HEK293 (cell line): ENCODE data around the gene NECAB3.
A peak's percentile ranks its signal among the peaks of the same experiment; 100 is the strongest.

Experiments used
- BCL11B ChIP-seq: fragments of 450-650 bp; formaldehyde crosslinking; IDR thresholded peaks from 2 replicates; pipeline ENCODE4 v1.5.1; 2016; ENCODE audit warnings: low read depth, missing biosample characterization, missing genetic modification characterization
- HIC1 ChIP-seq: fragments of 450-650 bp; formaldehyde crosslinking; IDR thresholded peaks from 2 replicates; pipeline ENCODE4 v1.5.1; 2016; ENCODE audit warnings: missing biosample characterization, missing genetic modification characterization
- HOXC10 ChIP-seq: sonication (generic); formaldehyde crosslinking; IDR thresholded peaks from 2 replicates; pipeline ENCODE4 v1.8.1; 2023; ENCODE audit warnings: mild to moderate bottlenecking, missing genetic modification reagents
- KLF17 ChIP-seq: fragments of 450-650 bp; formaldehyde crosslinking; IDR thresholded peaks from 2 replicates; pipeline ENCODE4 v1.5.1; 2016; ENCODE audit warnings: missing biosample characterization, missing genetic modification characterization
- KLF8 ChIP-seq: fragments of 450-650 bp; formaldehyde crosslinking; IDR thresholded peaks from 2 replicates; pipeline ENCODE4 v1.5.1; 2016; ENCODE audit warnings: missing biosample characterization, missing genetic modification characterization
- MYNN ChIP-seq: fragments of 450-650 bp; formaldehyde crosslinking; IDR thresholded peaks from 2 replicates; pipeline ENCODE4 v1.5.1; 2016; ENCODE audit warnings: missing biosample characterization, missing genetic modification characterization, borderline replicate concordance
- OVOL3 ChIP-seq: fragments of 450-650 bp; formaldehyde crosslinking; IDR thresholded peaks from 2 replicates; pipeline ENCODE4 v1.5.1; 2016; ENCODE audit warnings: missing biosample characterization, missing genetic modification characterization
- REPIN1 ChIP-seq: fragments of 450-650 bp; formaldehyde crosslinking; IDR thresholded peaks from 2 replicates; pipeline ENCODE4 v1.5.1; 2017; ENCODE audit warnings: missing biosample characterization, missing genetic modification characterization, low read depth
- SETDB1 ChIP-seq: IDR thresholded peaks from one replicate; pipeline ENCODE4 v1.6.1; 2017; ENCODE audit warnings: mild to moderate bottlenecking, low read length, moderate library complexity, mixed read lengths; ENCODE audit not compliant: insufficient read length
- TSHZ1 ChIP-seq: fragments of 450-650 bp; formaldehyde crosslinking; IDR thresholded peaks from 2 replicates; pipeline ENCODE4 v1.5.1; 2016; ENCODE audit warnings: missing biosample characterization, missing genetic modification characterization, borderline replicate concordance
- YY2 ChIP-seq: fragments of 450-650 bp; formaldehyde crosslinking; IDR thresholded peaks from 2 replicates; pipeline ENCODE4 v1.5.1; 2016; ENCODE audit warnings: missing biosample characterization, missing genetic modification characterization
- ZBTB21 ChIP-seq: fragments of 450-650 bp; formaldehyde crosslinking; IDR thresholded peaks from 2 replicates; pipeline ENCODE4 v1.5.1; 2017; ENCODE audit warnings: missing biosample characterization, missing genetic modification characterization
- ZFP3 ChIP-seq: fragments of 450-650 bp; formaldehyde crosslinking; IDR thresholded peaks from 2 replicates; pipeline ENCODE4 v1.5.1; 2016; ENCODE audit warnings: low read depth, missing biosample characterization, missing genetic modification characterization
- ZIC2 ChIP-seq: fragments of 450-650 bp; formaldehyde crosslinking; IDR thresholded peaks from 2 replicates; pipeline ENCODE4 v1.5.1; 2016; ENCODE audit warnings: missing biosample characterization, missing genetic modification characterization
- ZNF211 ChIP-seq: fragments of 450-650 bp; formaldehyde crosslinking; IDR thresholded peaks from 2 replicates; pipeline ENCODE4 v1.5.1; 2016; ENCODE audit warnings: low read depth, missing biosample characterization, missing genetic modification characterization
- ZNF274 ChIP-seq, 2 experiments: fragments of 200-500 bp in 1 of 2; fragments of 450-650 bp in 1 of 2; sonication (Bioruptor generic) in 1 of 2; formaldehyde crosslinking in 1 of 2; IDR thresholded peaks; 2 replicates each; pipeline versions ENCODE4 v1.5.1 to v1.6.1; 2014 to 2016; ENCODE audit warnings: borderline replicate concordance in 1 of 2, inconsistent platforms in 1 of 2, low read length in 1 of 2, missing biosample characterization in 1 of 2, missing genetic modification characterization in 1 of 2
- ZNF529 ChIP-seq: fragments of 450-650 bp; formaldehyde crosslinking; IDR thresholded peaks from 2 replicates; pipeline ENCODE4 v1.5.1; 2017; ENCODE audit warnings: missing genetic modification characterization, missing biosample characterization; ENCODE audit not compliant: insufficient replicate concordance
- ZNF560 ChIP-seq: fragments of 450-650 bp; formaldehyde crosslinking; IDR thresholded peaks from 2 replicates; pipeline ENCODE4 v1.5.1; 2017; ENCODE audit warnings: missing biosample characterization, missing genetic modification characterization, borderline replicate concordance
- ZNF561 ChIP-seq: fragments of 450-650 bp; IDR thresholded peaks from 2 replicates; pipeline ENCODE4 v1.5.1; 2018; ENCODE audit warnings: missing biosample characterization, missing genetic modification characterization, borderline replicate concordance
- ZNF571 ChIP-seq: fragments of 450-650 bp; formaldehyde crosslinking; IDR thresholded peaks from 2 replicates; pipeline ENCODE4 v1.5.0; 2017; ENCODE audit warnings: missing biosample characterization, missing genetic modification characterization
- ZNF768 ChIP-seq: fragments of 450-650 bp; formaldehyde crosslinking; IDR thresholded peaks from 2 replicates; pipeline ENCODE4 v1.5.1; 2018; ENCODE audit warnings: missing biosample characterization, mild to moderate bottlenecking, missing genetic modification characterization
- ZNF792 ChIP-seq: fragments of 450-650 bp; formaldehyde crosslinking; IDR thresholded peaks from 2 replicates; pipeline ENCODE4 v1.5.1; 2016; ENCODE audit warnings: missing biosample characterization, missing genetic modification characterization
- ZNF830 ChIP-seq: fragments of 450-650 bp; IDR thresholded peaks from 2 replicates; pipeline ENCODE4 v1.5.0; 2018; ENCODE audit warnings: missing biosample characterization, missing genetic modification characterization, low read depth, mild to moderate bottlenecking, moderate library complexity
- ZSCAN23 ChIP-seq: fragments of 450-650 bp; formaldehyde crosslinking; IDR thresholded peaks from 2 replicates; pipeline ENCODE4 v1.5.1; 2016; ENCODE audit warnings: missing biosample characterization, missing genetic modification characterization
- TF ChIP-seq, protein P1 (sequence below): fragments of 450-650 bp; formaldehyde crosslinking; IDR thresholded peaks from 2 replicates; pipeline ENCODE4 v1.5.1; 2016; ENCODE audit warnings: missing biosample characterization, missing genetic modification characterization
- TF ChIP-seq, protein P2 (sequence below): fragments of 450-650 bp; formaldehyde crosslinking; IDR thresholded peaks from 2 replicates; pipeline ENCODE4 v1.5.1; 2017; ENCODE audit warnings: missing biosample characterization, missing genetic modification characterization
- TF ChIP-seq, protein P3 (sequence below): fragments of 450-650 bp; IDR thresholded peaks from 2 replicates; pipeline ENCODE4 v1.5.1; 2018; ENCODE audit warnings: missing biosample characterization, missing genetic modification characterization

Gene NECAB3

DNA sequence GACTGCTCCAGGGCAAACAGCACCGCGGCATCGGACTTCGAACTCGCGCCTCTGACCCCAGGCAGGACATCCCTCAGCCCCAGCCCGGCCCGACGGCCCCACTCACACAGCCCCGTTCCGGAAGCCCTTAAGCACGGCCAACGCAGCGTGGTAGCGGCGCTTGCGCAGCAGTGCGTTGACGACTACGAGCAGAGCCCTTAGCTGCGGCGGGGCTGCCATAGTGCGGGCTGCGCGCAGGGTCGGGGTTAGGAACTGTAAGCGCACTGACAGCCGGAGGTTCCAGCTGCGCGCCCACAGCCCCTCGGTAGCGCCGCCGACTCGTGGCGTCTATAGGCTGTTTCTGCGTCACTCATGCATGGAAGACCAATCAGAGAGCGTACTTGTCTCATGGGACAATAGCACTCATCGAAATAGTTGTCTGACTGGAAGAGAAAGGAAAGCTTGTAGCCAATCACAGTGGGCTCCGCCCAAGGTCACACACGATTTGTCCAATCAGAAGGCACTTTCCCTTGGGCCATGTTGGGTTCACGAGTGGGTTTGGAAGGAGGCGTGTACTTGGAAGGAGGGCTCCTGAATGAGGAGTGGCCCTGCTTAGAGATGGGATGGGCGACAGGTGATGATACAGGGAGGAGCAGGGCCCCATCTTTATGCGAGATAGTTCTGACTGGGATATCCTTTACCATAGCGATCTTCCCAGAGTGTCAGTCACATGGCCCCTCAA, 45.9 kb upstream of the NECAB3 start, which contains the start of gene PXMP4 (continued):
- TF ChIP-seq ZNF561 (tag by site-specific recombination) = no peak
- TF ChIP-seq, protein P1, sequence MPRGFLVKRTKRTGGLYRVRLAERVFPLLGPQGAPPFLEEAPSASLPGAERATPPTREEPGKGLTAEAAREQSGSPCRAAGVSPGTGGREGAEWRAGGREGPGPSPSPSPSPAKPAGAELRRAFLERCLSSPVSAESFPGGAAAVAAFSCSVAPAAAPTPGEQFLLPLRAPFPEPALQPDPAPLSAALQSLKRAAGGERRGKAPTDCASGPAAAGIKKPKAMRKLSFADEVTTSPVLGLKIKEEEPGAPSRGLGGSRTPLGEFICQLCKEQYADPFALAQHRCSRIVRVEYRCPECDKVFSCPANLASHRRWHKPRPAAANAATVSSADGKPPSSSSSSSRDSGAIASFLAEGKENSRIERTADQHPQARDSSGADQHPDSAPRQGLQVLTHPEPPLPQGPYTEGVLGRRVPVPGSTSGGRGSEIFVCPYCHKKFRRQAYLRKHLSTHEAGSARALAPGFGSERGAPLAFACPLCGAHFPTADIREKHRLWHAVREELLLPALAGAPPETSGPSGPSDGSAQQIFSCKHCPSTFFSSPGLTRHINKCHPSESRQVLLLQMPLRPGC (tag by site-specific recombination) = no peak
- TF ChIP-seq, protein P2, sequence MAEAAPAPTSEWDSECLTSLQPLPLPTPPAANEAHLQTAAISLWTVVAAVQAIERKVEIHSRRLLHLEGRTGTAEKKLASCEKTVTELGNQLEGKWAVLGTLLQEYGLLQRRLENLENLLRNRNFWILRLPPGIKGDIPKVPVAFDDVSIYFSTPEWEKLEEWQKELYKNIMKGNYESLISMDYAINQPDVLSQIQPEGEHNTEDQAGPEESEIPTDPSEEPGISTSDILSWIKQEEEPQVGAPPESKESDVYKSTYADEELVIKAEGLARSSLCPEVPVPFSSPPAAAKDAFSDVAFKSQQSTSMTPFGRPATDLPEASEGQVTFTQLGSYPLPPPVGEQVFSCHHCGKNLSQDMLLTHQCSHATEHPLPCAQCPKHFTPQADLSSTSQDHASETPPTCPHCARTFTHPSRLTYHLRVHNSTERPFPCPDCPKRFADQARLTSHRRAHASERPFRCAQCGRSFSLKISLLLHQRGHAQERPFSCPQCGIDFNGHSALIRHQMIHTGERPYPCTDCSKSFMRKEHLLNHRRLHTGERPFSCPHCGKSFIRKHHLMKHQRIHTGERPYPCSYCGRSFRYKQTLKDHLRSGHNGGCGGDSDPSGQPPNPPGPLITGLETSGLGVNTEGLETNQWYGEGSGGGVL (tag by site-specific recombination) = no peak
- TF ChIP-seq KLF8 (tag by site-specific recombination) = peak; percentile 74
- no peak for TF ChIP-seq ZNF274 (IDR thresholded peaks at IDR 0.05; ENCODE audit: low read length)
- no peak for TF ChIP-seq ZNF274 (tag by site-specific recombination; IDR thresholded peaks at IDR 0.05; ENCODE audit: borderline replicate concordance)
- no peak for TF ChIP-seq OVOL3
- TF ChIP-seq ZNF768 (tag by site-specific recombination) = no peak
- TF ChIP-seq ZNF792 (tag by site-specific recombination) = no peak
- TF ChIP-seq TSHZ1 (tag by site-specific recombination) = no peak
- TF ChIP-seq KLF17 (tag by site-specific recombination) = 0 out of 2 replicates have a peak, but pooled peaks have one; percentile 17
- TF ChIP-seq ZIC2 (tag by site-specific recombination) = peak; percentile 65; the same call in 1 of the 2 replicates
- TF ChIP-seq MYNN (tag by site-specific recombination) = no peak
- no peak for TF ChIP-seq HIC1 (tag by site-specific recombination)
- TF ChIP-seq ZNF830 (tag by site-specific recombination) = no peak
- TF ChIP-seq ZNF211 (tag by site-specific recombination) = no peak
- no peak for TF ChIP-seq HOXC10 (CRISPR knock-in tag)
- TF ChIP-seq YY2 (tag by site-specific recombination) = peak; percentile 20; the same call in 1 of the 2 replicates
- no peak for TF ChIP-seq ZNF529
- no peak for TF ChIP-seq REPIN1 (tag by site-specific recombination)
- TF ChIP-seq ZFP3 (tag by site-specific recombination) = no peak
- no peak for TF ChIP-seq ZNF571 (tag by site-specific recombination)
- no peak for TF ChIP-seq ZBTB21 (tag by site-specific recombination)
- no peak for TF ChIP-seq ZSCAN23
- no peak for TF ChIP-seq BCL11B (tag by site-specific recombination)
- no peak for TF ChIP-seq ZNF560 (tag by site-specific recombination)
- no peak for TF ChIP-seq SETDB1
- TF ChIP-seq, protein P3, sequence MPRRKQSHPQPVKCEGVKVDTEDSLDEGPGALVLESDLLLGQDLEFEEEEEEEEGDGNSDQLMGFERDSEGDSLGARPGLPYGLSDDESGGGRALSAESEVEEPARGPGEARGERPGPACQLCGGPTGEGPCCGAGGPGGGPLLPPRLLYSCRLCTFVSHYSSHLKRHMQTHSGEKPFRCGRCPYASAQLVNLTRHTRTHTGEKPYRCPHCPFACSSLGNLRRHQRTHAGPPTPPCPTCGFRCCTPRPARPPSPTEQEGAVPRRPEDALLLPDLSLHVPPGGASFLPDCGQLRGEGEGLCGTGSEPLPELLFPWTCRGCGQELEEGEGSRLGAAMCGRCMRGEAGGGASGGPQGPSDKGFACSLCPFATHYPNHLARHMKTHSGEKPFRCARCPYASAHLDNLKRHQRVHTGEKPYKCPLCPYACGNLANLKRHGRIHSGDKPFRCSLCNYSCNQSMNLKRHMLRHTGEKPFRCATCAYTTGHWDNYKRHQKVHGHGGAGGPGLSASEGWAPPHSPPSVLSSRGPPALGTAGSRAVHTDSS (tag by site-specific recombination) = no peak
